Fibroblast of skin of right quadriceps (primary cell): Measurements from ENCODE around the gene AOX1.
"Not testable (repeated sequence)": the region's sequence is repeated elsewhere in the genome, so short reads cannot be mapped to it uniquely, and the experiment has no call there.

Experiments used
- DNase-seq: peaks from one replicate; pipeline ENCODE4 v3.0.0-alpha.2; 2013

The AOX1 gene

DNA sequence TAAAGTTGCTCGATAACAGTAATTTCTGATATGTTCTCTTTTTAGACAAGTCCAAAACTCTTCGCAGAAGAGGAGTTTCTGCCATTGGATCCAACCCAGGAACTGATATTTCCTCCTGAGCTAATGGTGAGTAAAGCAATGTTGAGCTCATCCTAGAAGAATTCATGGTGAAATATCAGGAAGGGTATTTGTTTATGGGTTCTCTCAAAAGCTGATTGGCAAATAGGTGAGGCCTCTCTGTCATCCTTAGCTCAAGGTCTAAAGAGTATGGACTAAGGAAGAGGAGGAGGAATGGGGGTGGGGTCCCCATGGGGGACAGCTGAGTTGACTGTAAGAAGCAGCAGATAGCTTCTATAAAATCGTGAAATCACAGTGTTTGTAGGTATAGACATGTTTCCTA, 18.2 kb downstream of the AOX1 start:
- peak; percentile 76 for DNase-seq

- peak; percentile 46 for DNase-seq
Measured at GRCh38 chr2:200604571-200605255, 18.9 kb downstream of the AOX1 start.

GRCh38 chr2:200608341-200609027, 22.7 kb downstream of the AOX1 start:
- no peak for DNase-seq

GRCh38 chr2:200609028-200609614, 23.3 kb downstream of the AOX1 start:
- peak; percentile 94 for DNase-seq

- DNase-seq: not testable (repeated sequence)
Measured at GRCh38 chr2:200610217-200610616, 24.4 kb downstream of the AOX1 start.

GRCh38 chr2:200613692-200614091, 27.9 kb downstream of the AOX1 start:
- no peak for DNase-seq

- DNase-seq: peak; percentile 47
Measured at GRCh38 chr2:200614249-200614648, 28.4 kb downstream of the AOX1 start.

DNA sequence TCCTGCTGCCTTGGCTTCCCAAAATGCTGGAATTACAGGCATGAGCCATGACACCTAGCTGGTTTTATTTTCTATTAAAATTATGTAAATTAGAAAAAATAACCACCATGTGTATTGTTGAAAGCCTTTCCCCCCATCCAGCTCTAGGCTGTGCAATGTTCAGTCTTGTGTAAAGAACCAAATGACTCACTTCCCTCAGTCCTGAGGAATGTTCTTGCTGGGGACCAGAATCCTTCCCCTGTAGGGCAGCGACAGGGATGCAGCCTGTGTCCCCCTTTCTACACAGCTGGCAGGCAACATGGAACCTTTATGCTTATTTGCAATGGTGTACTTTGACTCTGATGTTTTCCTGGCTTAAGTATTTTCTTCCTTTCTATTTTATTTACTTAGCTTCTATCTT, 29.4 kb downstream of the AOX1 start:
- DNase-seq: peak; percentile 81

DNA sequence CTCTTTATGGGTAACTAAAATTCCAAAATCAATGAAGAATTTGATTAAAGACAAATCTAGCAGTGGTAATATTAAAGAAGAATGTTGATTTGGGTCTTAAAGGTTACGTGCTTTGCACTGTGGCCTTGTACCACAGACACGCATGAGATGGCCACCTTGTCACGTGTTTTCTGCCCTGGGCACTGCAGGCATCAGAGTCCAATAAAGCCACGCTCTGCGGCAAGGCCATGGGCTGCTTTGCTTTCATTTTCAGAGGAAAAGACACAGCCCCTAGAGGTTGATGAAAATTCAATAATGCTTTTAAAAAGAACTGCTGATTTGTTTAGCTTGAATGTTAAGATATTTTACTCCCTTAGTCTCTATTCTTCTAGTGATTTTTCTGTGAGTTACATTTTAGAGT, 30.4 kb downstream of the AOX1 start:
- no peak for DNase-seq

DNA sequence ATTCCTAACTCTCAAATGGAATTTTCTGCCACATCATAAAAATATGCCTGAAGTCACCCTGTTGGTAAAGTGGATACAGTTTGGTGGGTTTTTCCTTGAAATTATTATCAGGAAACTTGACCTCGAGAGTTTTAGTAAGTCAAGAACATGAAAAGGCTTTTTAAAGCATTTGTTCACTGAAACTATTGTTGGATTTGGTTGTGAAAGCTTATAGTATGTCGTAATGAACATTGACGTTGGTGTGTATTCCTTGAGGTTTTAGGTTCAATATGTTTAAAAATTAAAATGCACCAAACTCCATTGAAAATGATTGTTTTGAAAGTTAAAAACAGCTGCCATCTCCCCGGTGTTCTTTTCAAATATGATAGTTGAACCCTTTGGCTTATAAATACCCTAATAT, 30.8 kb downstream of the AOX1 start:
- DNase-seq: peak; percentile 15

- peak; percentile 32 for DNase-seq
Measured at GRCh38 chr2:200617156-200618053, 31.6 kb downstream of the AOX1 start.

DNA sequence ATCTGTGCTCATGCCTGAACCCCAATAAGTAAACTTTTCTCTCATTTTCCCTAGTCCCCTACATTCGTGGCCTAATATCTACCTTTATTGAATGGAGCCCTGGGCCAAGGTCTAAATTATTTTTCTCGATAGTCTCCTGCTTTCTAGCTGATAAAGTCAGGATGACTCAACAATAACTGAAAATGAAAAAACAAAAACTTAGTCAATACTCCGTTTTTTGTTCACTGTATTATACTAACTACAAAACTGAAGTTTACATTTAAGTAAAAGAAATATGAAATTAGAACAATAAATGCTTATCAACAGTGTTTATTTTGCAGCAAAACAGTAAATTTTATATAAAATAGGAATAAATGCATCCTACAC, 32.2 kb downstream of the AOX1 start:
- DNase-seq: no peak

GRCh38 chr2:200618590-200619021, 32.8 kb downstream of the AOX1 start:
- DNase-seq: peak; percentile 83

GRCh38 chr2:200619279-200619678, 33.5 kb downstream of the AOX1 start:
- DNase-seq: peak; percentile 23

GRCh38 chr2:200620606-200621390, 35.0 kb downstream of the AOX1 start:
- DNase-seq: no peak

- no peak for DNase-seq
Measured at GRCh38 chr2:200622106-200622505, 36.3 kb downstream of the AOX1 start.

DNA sequence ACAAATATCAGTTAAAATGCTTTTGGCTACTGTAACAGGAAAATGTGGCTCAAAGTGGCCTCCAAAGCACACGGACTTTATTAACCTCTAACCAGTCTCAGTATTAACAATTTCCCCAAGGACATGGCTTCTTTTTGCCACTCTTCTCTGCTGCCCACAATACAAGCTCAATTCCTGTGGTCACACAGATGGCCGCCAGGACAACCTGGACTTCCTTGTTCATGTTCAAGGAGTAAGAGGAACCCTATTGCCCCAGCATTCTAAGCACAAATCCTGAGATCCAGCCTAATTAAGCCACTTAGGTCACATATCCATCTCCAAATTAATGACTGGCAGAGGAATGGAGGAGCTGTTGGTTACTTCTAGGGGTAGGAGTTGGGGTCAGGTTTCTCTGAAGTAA, 38.2 kb downstream of the AOX1 start:
- no peak for DNase-seq

DNA sequence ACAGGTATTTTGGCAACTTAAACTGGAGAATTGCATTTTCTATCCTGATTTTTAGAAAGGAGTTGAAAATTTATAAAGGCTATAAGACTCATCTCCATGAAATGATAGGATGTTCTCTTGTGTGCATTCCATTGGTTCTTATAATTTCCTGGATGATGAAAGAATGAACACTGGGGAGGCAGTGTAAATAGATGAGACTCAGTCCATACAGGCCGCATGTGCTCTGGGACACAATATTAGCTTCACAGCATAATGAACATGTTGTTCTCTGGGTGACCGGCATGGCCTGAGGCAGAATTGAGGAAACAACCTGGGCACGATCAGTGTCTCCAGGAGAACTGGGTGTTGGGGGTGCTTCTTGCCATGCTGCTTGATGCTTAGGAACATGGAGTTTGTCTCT, 38.8 kb downstream of the AOX1 start:
- peak; percentile 83 for DNase-seq

DNA sequence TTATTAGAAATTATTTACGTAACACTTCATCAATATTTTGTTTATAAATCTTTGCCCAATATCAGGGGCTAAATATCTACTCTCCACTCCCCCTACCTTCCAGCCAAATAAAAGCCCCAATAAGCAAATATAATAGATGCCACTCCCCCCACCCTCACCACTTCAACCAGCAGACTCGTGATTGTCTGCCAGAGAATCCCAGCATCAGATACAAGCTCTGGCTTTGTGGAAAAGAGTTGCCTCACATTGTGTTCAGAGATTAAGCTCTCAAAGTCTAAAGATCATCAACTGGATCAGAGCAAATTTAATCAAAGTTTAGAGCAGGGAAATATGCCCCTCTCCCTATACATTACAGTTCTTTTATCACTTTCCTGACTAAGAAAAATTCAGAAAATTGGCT, 39.5 kb downstream of the AOX1 start:
- DNase-seq: no peak

GRCh38 chr2:200625958-200626363, 40.1 kb downstream of the AOX1 start:
- peak; percentile 46 for DNase-seq

DNA sequence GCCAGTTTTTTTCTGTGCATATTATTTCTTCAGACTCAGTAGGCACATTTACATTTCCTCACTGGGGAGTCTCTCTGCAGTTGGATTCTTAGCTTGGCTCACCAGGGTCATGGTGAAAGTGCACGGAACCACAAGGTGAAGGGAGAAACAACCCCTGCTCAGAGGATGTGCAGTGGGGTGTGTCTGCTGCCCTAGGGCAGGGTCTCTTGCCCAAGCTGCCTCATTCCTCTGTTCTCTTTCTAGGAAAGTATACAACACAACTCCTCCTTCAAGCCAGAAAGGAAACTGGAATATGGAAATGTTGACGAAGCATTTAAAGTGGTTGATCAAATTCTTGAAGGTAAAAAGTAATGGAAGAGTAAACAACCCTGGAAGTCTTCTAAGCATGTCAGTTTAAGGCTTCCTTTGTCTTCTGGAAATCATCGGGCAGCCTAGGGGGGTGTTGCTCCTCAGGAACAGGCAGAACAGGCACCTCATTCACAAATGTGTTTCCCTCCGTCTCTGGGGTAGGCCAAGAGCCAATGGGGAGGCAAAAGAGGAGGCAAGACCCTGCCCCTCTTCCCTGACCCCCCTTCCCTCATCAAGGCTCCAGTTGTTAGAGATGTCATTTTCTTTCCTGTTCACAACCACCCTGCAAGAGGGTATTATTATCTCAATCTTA, 41.4 kb downstream of the AOX1 start:
- no peak for DNase-seq

DNA sequence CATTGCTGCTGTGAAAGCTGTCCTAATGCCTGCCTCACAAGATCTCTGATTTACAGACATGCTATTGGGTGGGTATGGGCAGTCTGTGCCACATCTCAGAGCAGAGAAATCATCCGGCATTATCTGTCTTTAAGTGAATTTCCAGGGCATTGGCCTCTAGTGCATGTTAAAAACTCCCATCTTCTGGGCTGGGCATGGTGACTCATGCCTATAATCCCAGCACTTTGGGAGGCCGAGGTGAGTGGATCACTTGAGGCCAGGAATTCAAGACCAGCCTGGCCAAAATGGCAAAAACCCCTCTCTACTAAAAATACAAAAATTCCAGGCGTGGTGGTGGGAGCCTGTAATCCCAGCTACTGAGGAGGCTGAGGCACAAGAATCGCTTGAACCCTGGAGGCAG, 42.6 kb downstream of the AOX1 start:
- peak; percentile 22 for DNase-seq
